PC-9 (cell line): ENCODE measurements around the gene EXOC4. TPM values are rescaled to one million over a fixed set of nuclear protein-coding genes. Genes with fewer than 3 reads are reported as not detected.

ENCODE experiments used
- BruUV-seq: library from RNA; stranded (reverse); fragments of 400-500 nt; replicated peaks from 2 replicates; lab custom pipeline; 2021; lab: Mats Ljungman, UMichigan
- CTCF ChIA-PET: fragments of 300-600 bp; sonication (Branson Sonifier 250); formaldehyde crosslinking; loops from one replicate; lab custom pipeline; 2022; ENCODE audit warnings: antibody characterized with exemption; lab: Charles Lee
- POLR2A ChIA-PET: fragments of 300-600 bp; sonication (Branson Sonifier 250); formaldehyde crosslinking; loops from one replicate; lab custom pipeline; 2022; ENCODE audit warnings: antibody characterized with exemption; ENCODE audit not compliant: unreplicated experiment; lab: Charles Lee
- DNase-seq, 2 experiments: peaks; one replicate each; pipeline versions ENCODE4 v3.0.0 to v3.0.0-alpha.2; 2015 to 2022; ENCODE audit warnings: mixed read lengths in 1 of 2
- H2AFZ ChIP-seq: fragments of 200-600 bp; sonication (generic); 2 replicates; pipeline ENCODE4 v1.8.1; 2017; ENCODE audit warnings: antibody characterized with exemption
- H3F3A ChIP-seq: fragments of 200-600 bp; sonication (generic); 2 replicates; pipeline ENCODE4 v1.8.1; 2017; ENCODE audit warnings: antibody characterized with exemption, mild to moderate bottlenecking, low read depth; ENCODE audit not compliant: insufficient read depth
- H3K27ac ChIP-seq: fragments of 200-600 bp; sonication (generic); 2 replicates; pipeline ENCODE4 v1.6.1; 2016; ENCODE audit warnings: mixed run types
- H3K27me3 ChIP-seq: fragments of 200-600 bp; sonication (generic); 2 replicates; pipeline ENCODE4 v1.6.1; 2016; ENCODE audit warnings: low read depth, mixed run types; ENCODE audit not compliant: insufficient read depth
- H3K36me3 ChIP-seq: fragments of 200-600 bp; sonication (generic); 2 replicates; pipeline ENCODE4 v1.6.1; 2016; ENCODE audit warnings: low read depth, mixed run types
- H3K4me1 ChIP-seq: fragments of 200-600 bp; sonication (generic); replicated peaks from 2 replicates; pipeline ENCODE4 v1.6.1; 2016; ENCODE audit warnings: mixed run types; ENCODE audit not compliant: insufficient read depth
- H3K4me2 ChIP-seq: fragments of 200-600 bp; sonication (generic); 2 replicates; pipeline ENCODE4 v1.6.1; 2017; ENCODE audit warnings: mixed run types
- H3K4me3 ChIP-seq: fragments of 200-600 bp; sonication (generic); 2 replicates; pipeline ENCODE4 v1.6.1; 2016; ENCODE audit warnings: mixed run types
- H3K79me2 ChIP-seq: fragments of 200-600 bp; sonication (generic); 2 replicates; pipeline ENCODE4 v1.6.1; 2017; ENCODE audit warnings: low read depth, mixed run types
- H3K9me2 ChIP-seq: fragments of 200-600 bp; sonication (generic); 2 replicates; pipeline ENCODE4 v1.8.1; 2017; ENCODE audit warnings: mild to moderate bottlenecking; ENCODE audit not compliant: insufficient read depth
- H3K9me3 ChIP-seq: fragments of 200-600 bp; sonication (generic); 2 replicates; pipeline ENCODE4 v1.8.1; 2016; ENCODE audit warnings: low read depth; ENCODE audit not compliant: insufficient read depth
- H4K20me1 ChIP-seq: fragments of 200-600 bp; sonication (generic); 2 replicates; pipeline ENCODE4 v1.8.1; 2017; ENCODE audit not compliant: insufficient read depth
- CTCF ChIP-seq: fragments of 200-600 bp; sonication (generic); conservative IDR thresholded peaks from 2 replicates; pipeline ENCODE4 v1.6.1; 2017; ENCODE audit warnings: mixed run types, antibody characterized with exemption, mild to moderate bottlenecking, moderate library complexity
- EZH2 ChIP-seq: fragments of 200-600 bp; sonication (generic); IDR thresholded peaks from 2 replicates; pipeline ENCODE4 v1.8.0; 2017; ENCODE audit warnings: antibody characterized with exemption, low read depth
- intact Hi-C: fragments of 100-400 bp; cut with micrococcal nuclease; formaldehyde crosslinking; loops from one replicate; pipeline ENCODE4 v1.10.0; 2022; ENCODE audit not compliant: unreplicated experiment
- total RNA-seq: library from RNA; stranded (reverse); gene quantifications from 2 replicates; pipeline ENCODE4 v1.2.3, GENCODE V29; 2021

EXOC4 gene
- total RNA-seq, 1 experiment from 2014 or later = 101 TPM

- no peaks in the 10 kb centered on the region for H3K27me3 ChIP-seq
- no peak for DNase-seq
- no TSS peak for BruUV-seq
- no peaks in the 10 kb centered on the region for H3K36me3 ChIP-seq
- H3K4me3 ChIP-seq = no peak overlapping the region
- H3K4me2 ChIP-seq = no peak overlapping the region
- H2AFZ ChIP-seq = no peak overlapping the region
- no peaks in the 10 kb centered on the region for H3K4me1 ChIP-seq
- TF ChIP-seq EZH2 = no peak
- no peak for TF ChIP-seq CTCF
- intact Hi-C loops = no loop called here
- ChIA-PET POLR2A (interaction anchor here (0.6 to 0.7 kb wide), 2 partner anchors 375 to 990 kb away, joined by 5 read pairs; no protein-coding TSS in a partner anchor), CTCF (no interaction called here)
- no peaks in the 10 kb centered on the region for H3K9me2 ChIP-seq
- no peaks in the 10 kb centered on the region for H4K20me1 ChIP-seq
- no peaks in the 10 kb centered on the region for H3K79me2 ChIP-seq
- H3F3A ChIP-seq = no peaks in the 10 kb centered on the region
- H3K9me3 ChIP-seq = no peaks in the 10 kb centered on the region
- H3K27ac ChIP-seq = no peak overlapping the region
Observed at GRCh38 chr7:134022286-134022911, 769.5 kb downstream of the EXOC4 start.

GRCh38 chr7:134024739-134025138, 771.9 kb downstream of the EXOC4 start:
- Histone ChIP-seq H3F3A (no peaks in the 10 kb centered on the region), H3K9me3 (no peaks in the 10 kb centered on the region), H2AFZ (no peak overlapping the region), H3K27me3 (no peaks in the 10 kb centered on the region), H3K4me3 (no peak overlapping the region), H3K9me2 (no peaks in the 10 kb centered on the region), H3K79me2 (no peaks in the 10 kb centered on the region), H3K4me2 (no peak overlapping the region), H3K4me1 (no peaks in the 10 kb centered on the region), H3K36me3 (no peaks in the 10 kb centered on the region), H3K27ac (no peak overlapping the region), H4K20me1 (no peaks in the 10 kb centered on the region)
- no TSS peak for BruUV-seq
- no peak for DNase-seq
- ChIA-PET POLR2A (no interaction called here), CTCF (no interaction called here)
- no peak for TF ChIP-seq EZH2
- no peak for TF ChIP-seq CTCF
- intact Hi-C loops = no loop called here

- Histone ChIP-seq H3K9me2 (no peaks in the 10 kb centered on the region), H3K4me1 (no peaks in the 10 kb centered on the region), H3K9me3 (no peaks in the 10 kb centered on the region), H3K27ac (no peak overlapping the region), H3F3A (no peaks in the 10 kb centered on the region), H3K79me2 (no peaks in the 10 kb centered on the region), H2AFZ (no peak overlapping the region), H3K36me3 (no peaks in the 10 kb centered on the region), H4K20me1 (no peaks in the 10 kb centered on the region), H3K4me3 (no peak overlapping the region), H3K27me3 (no peaks in the 10 kb centered on the region), H3K4me2 (no peak overlapping the region)
- no TSS peak for BruUV-seq
- CTCF ChIA-PET = no interaction called here
- POLR2A ChIA-PET = no interaction called here
- TF ChIP-seq CTCF (no peak), EZH2 (no peak)
- intact Hi-C loops = no loop called here
- DNase-seq = no peak
Observed at GRCh38 chr7:134028853-134029252, 776.0 kb downstream of the EXOC4 start.
